Gastroesophageal sphincter (tissue), 3 donors: ENCODE measurements around the gene BLMH.

ENCODE experiments used
- CTCF ChIP-seq, 4 experiments: fragments of 200-600 bp in 2 of 4; fragments of 450-650 bp in 2 of 4; sonication (generic) in 1 of 4; IDR thresholded peaks; one replicate each; pipeline ENCODE4 v1.5.1; 2017 to 2019; ENCODE audit warnings: antibody characterized with exemption in 4 of 4, mild to moderate bottlenecking in 2 of 4, moderate library complexity in 2 of 4
- EP300 ChIP-seq: sonication (generic); formaldehyde crosslinking; IDR thresholded peaks from one replicate; pipeline ENCODE4 v1.6.1; 2017; ENCODE audit warnings: antibody characterized with exemption, mild to moderate bottlenecking

GRCh38 chr17:30274887-30275286 lies 16.9 kb downstream of the BLMH start:
- TF ChIP-seq CTCF (IDR thresholded peaks at IDR 0.05) (no peak), EP300 (no peak)
